Activated naive CD8-positive, alpha-beta T cell treated with anti-CD3 and anti-CD28 coated beads, Interleukin-2, amount 10 ng/mL, durations not matched to agents 7 days and 5 days (primary cell): Measurements from ENCODE around the gene FBP2. TPM values are rescaled to one million over a fixed set of nuclear protein-coding genes. Genes with fewer than 3 reads are reported as not detected.

Experiments used
- ATAC-seq: fragments of 150-1000 bp; cut with Tn5 transposase; one replicate; pipeline ENCODE4 v1.10.0; 2021; ENCODE audit warnings: low read depth, moderate library complexity
- POLR2A ChIA-PET: fragments of 350-600 bp; sonication (Branson Sonifier 250); formaldehyde crosslinking; loops from one replicate; lab custom pipeline; 2021; ENCODE audit warnings: antibody characterized with exemption; lab: Charles Lee
- DNase-seq: peaks from one replicate; pipeline ENCODE4 v3.0.0; 2021
- H3K27ac Mint-ChIP-seq: one replicate; pipeline ENCODE4 v1.8.0; 2022; ENCODE audit warnings: mild to moderate bottlenecking, mixed read lengths
- H3K27me3 Mint-ChIP-seq: one replicate; pipeline ENCODE4 v1.8.0; 2022; ENCODE audit warnings: mild to moderate bottlenecking, moderate library complexity, mixed read lengths
- H3K36me3 Mint-ChIP-seq: one replicate; pipeline ENCODE4 v1.8.0; 2021; ENCODE audit warnings: mild to moderate bottlenecking, mixed read lengths
- H3K4me1 Mint-ChIP-seq: one replicate; pipeline ENCODE4 v1.8.0; 2021; ENCODE audit warnings: mixed read lengths
- H3K4me3 Mint-ChIP-seq: one replicate; pipeline ENCODE4 v1.8.0; 2022; ENCODE audit warnings: mild to moderate bottlenecking, moderate library complexity, mixed read lengths
- H3K9me3 Mint-ChIP-seq: one replicate; pipeline ENCODE4 v1.8.0; 2021; ENCODE audit warnings: mixed read lengths
- total RNA-seq, 2 experiments: library from RNA; stranded (reverse); gene quantifications; one replicate each; pipeline ENCODE4 v1.2.3, GENCODE V29; 2021

Gene FBP2
- total RNA-seq, 2 experiments from 2014 or later = not detected

DNA sequence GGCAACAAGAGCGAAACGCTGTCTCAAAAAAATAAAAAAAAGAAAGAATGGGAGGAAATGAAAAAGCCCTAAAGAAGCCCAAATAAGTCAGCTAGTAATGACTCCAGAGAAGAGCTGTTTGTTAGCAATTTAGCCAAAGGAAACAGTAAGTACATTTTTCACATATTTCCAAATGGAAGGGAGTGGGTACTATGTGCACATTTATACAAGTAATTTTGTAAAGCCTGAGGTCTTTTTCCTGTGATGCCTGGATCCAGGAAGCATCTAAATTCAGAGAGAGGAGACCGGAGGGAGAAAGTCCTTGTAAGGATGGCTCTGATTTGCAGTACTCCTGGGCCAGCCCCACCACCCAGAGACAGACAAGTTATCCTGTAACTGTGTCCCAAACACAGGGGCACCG, 31.0 kb upstream of the FBP2 start:
- ATAC-seq (no peak), DNase-seq (no peak)
- Mint-ChIP-seq H3K4me1 (peaks cover 5% of the 10 kb centered on the region), H3K36me3 (no peaks in the 10 kb centered on the region), H3K27ac (no peak overlapping the region), H3K9me3 (no peaks in the 10 kb centered on the region), H3K4me3 (no peak overlapping the region), H3K27me3 (peaks cover 16% of the 10 kb centered on the region)
- POLR2A ChIA-PET = no interaction called here

DNA sequence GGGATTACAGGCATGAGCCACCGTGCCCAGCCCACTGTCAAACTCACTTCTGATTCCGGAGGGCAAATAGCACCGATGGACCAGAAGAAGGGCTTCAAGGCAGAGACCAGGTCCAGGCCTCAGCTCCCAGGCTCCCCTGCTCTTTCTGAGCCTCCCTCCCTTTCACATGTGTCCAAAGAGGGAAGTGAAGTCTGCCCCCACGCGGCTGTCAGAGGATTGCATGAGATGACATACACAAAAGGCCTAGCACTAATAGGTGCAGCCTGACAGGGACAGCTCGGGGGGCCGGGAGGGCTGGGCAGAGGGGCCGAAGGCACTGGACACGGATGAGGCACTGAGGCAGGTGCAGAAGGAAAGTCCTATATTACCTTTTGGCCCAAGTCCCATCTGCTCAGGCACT, 29.6 kb upstream of the FBP2 start:
- no peaks in the 10 kb centered on the region for H3K36me3 Mint-ChIP-seq
- H3K4me3 Mint-ChIP-seq = no peak overlapping the region
- peaks cover 5% of the 10 kb centered on the region for H3K4me1 Mint-ChIP-seq
- POLR2A ChIA-PET = no interaction called here
- H3K9me3 Mint-ChIP-seq = no peaks in the 10 kb centered on the region
- DNase-seq (no peak), ATAC-seq (no peak)
- H3K27ac Mint-ChIP-seq = no peak overlapping the region
- peaks cover 16% of the 10 kb centered on the region for H3K27me3 Mint-ChIP-seq

DNA sequence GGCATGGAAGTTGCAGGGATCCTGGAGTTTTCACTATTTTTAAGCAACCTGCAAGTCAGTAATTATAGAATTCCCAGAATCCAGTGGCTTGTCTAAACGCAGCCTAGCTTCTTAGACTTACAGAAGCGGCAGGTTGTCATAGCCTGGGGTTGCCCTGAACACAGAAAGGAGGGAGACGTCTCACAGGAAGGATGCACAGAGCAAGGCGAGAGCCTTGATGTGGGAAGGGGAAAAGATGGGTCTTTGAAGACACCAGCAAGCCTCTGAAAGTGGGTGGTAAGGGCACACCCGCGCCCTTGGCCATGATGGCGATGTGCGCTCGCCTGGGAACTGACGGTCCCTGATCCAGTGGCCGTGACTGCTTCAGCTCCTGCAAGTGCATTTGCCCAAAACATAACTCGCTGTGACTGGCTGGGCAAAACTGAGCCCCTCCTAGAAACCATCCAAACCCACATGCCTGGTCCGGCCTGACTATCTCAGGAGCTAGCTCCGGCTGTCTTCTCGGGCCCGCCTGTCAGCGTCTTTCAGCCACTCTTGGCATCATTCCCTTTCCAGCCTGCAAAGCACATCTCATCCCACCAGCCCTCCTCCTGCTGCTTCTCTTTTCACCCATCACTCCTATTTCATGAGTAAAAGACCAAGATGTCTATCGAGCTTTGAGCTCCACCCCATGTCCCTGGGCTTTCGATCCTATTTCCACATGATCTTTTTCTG, 28.6 kb upstream of the FBP2 start:
- Mint-ChIP-seq H3K36me3 (no peaks in the 10 kb centered on the region), H3K27ac (no peak overlapping the region), H3K27me3 (peaks cover 21% of the 10 kb centered on the region), H3K4me3 (no peak overlapping the region), H3K4me1 (peaks cover 5% of the 10 kb centered on the region), H3K9me3 (no peaks in the 10 kb centered on the region)
- POLR2A ChIA-PET = no interaction called here
- DNase-seq = no peak
- ATAC-seq = no peak

GRCh38 chr9:94619026-94619425, 25.4 kb upstream of the FBP2 start:
- H3K36me3 Mint-ChIP-seq = no peaks in the 10 kb centered on the region
- no peaks in the 10 kb centered on the region for H3K9me3 Mint-ChIP-seq
- no peak for ATAC-seq
- H3K4me3 Mint-ChIP-seq = no peak overlapping the region
- H3K27me3 Mint-ChIP-seq = peaks cover 24% of the 10 kb centered on the region
- no peak overlapping the region for H3K27ac Mint-ChIP-seq
- DNase-seq = no peak
- H3K4me1 Mint-ChIP-seq = peaks cover 5% of the 10 kb centered on the region
- POLR2A ChIA-PET = interaction anchor here (0.7 kb wide), 1 partner anchor 889 kb away, joined by 6 read pairs; no protein-coding TSS in a partner anchor

DNA sequence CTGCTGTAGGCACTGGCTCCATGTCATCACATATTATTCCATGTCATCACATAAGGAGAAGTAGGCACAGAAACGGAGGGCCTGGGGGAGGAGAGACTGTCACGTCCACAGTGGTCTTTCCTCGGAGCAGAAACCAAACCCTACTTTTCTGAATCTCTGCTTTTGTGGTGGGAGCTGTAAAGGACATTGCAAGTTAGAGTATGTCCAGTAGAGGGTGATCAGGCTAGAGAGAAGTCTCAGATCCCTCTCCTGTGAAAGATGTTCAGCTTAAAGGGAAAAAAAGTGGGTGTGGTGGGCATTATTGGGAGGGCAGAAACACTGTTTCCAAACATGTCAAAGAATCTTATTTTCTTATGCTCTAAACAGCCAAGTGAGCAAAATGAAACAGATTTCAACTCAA, 19.4 kb upstream of the FBP2 start:
- Mint-ChIP-seq H3K36me3 (no peaks in the 10 kb centered on the region), H3K4me1 (peaks cover 8% of the 10 kb centered on the region), H3K9me3 (no peaks in the 10 kb centered on the region), H3K27me3 (peaks cover 36% of the 10 kb centered on the region), H3K4me3 (no peak overlapping the region), H3K27ac (no peak overlapping the region)
- no peak for ATAC-seq
- DNase-seq = no peak
- POLR2A ChIA-PET = interaction anchor here (1.4 kb wide), 1 partner anchor 27 kb away, joined by 3 read pairs; no protein-coding TSS in a partner anchor

GRCh38 chr9:94612071-94612470, 18.4 kb upstream of the FBP2 start:
- no peak overlapping the region for H3K27ac Mint-ChIP-seq
- no peak overlapping the region for H3K4me3 Mint-ChIP-seq
- DNase-seq = no peak
- POLR2A ChIA-PET = interaction anchor here (1.4 kb wide), 1 partner anchor 28 kb away, joined by 3 read pairs; no protein-coding TSS in a partner anchor
- peaks cover 35% of the 10 kb centered on the region for H3K27me3 Mint-ChIP-seq
- H3K36me3 Mint-ChIP-seq = no peaks in the 10 kb centered on the region
- no peaks in the 10 kb centered on the region for H3K9me3 Mint-ChIP-seq
- ATAC-seq = no peak
- peaks cover 8% of the 10 kb centered on the region for H3K4me1 Mint-ChIP-seq

GRCh38 chr9:94611638-94612068, 18.0 kb upstream of the FBP2 start:
- H3K27me3 Mint-ChIP-seq = peaks cover 32% of the 10 kb centered on the region
- no peak overlapping the region for H3K4me3 Mint-ChIP-seq
- no peak for DNase-seq
- peaks cover 8% of the 10 kb centered on the region for H3K4me1 Mint-ChIP-seq
- ATAC-seq = peak; percentile 45
- H3K36me3 Mint-ChIP-seq = no peaks in the 10 kb centered on the region
- no peak overlapping the region for H3K27ac Mint-ChIP-seq
- no peaks in the 10 kb centered on the region for H3K9me3 Mint-ChIP-seq
- POLR2A ChIA-PET = interaction anchor here (1.4 kb wide), 1 partner anchor 28 kb away, joined by 3 read pairs; no protein-coding TSS in a partner anchor

GRCh38 chr9:94610181-94610606, 16.6 kb upstream of the FBP2 start:
- Mint-ChIP-seq H3K27me3 (peaks cover 34% of the 10 kb centered on the region), H3K4me3 (no peak overlapping the region), H3K4me1 (peaks cover 8% of the 10 kb centered on the region), H3K9me3 (no peaks in the 10 kb centered on the region), H3K27ac (no peak overlapping the region), H3K36me3 (no peaks in the 10 kb centered on the region)
- POLR2A ChIA-PET = no interaction called here
- ATAC-seq (no peak), DNase-seq (no peak)

GRCh38 chr9:94607423-94607691, 13.7 kb upstream of the FBP2 start:
- no peak overlapping the region for H3K27ac Mint-ChIP-seq
- peaks cover 11% of the 10 kb centered on the region for H3K4me1 Mint-ChIP-seq
- H3K27me3 Mint-ChIP-seq = peaks cover 36% of the 10 kb centered on the region
- no peaks in the 10 kb centered on the region for H3K9me3 Mint-ChIP-seq
- POLR2A ChIA-PET = no interaction called here
- no peaks in the 10 kb centered on the region for H3K36me3 Mint-ChIP-seq
- DNase-seq (no peak), ATAC-seq (no peak)
- no peak overlapping the region for H3K4me3 Mint-ChIP-seq

DNA sequence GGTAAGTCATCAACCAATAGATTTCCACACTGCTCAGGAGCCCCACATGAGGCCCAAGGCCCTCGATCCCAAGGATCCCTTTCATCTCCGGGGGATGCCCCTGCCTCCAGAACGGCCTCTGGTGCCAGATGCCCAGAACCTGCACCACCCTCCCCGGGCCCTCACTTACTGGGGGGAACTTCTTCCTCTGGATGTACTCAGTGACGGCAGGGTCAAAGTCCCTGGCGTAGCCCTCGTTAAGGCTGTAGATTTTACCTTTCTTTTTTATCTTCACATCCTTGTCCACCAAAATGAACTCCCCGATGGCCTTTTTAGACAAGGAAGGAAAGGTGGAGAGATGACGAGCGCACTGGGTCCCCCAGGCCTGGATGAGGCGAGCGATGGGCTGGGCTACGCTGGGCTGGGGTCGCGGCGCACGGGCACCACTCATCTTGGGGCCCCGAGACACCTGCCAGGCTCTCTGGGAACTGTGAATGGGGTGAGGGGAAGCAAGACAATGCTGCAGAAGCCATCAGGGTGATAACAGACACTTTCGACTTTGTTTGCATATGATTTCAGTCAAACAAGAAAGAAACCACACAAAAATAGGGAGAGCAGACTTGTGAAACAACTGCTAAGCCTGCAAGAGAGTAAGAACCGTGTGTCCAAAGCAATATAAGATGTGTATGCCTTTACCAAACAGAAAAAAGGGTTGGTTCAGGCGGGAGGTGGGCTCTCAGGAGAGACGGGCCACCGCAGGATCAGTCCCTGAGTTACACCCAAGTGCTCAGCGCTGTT, 13.2 kb upstream of the FBP2 start:
- Mint-ChIP-seq H3K9me3 (no peaks in the 10 kb centered on the region), H3K36me3 (no peaks in the 10 kb centered on the region), H3K27me3 (peaks cover 36% of the 10 kb centered on the region), H3K4me1 (peaks cover 7% of the 10 kb centered on the region), H3K27ac (no peak overlapping the region), H3K4me3 (no peak overlapping the region)
- ATAC-seq (no peak), DNase-seq (no peak)
- POLR2A ChIA-PET = no interaction called here

DNA sequence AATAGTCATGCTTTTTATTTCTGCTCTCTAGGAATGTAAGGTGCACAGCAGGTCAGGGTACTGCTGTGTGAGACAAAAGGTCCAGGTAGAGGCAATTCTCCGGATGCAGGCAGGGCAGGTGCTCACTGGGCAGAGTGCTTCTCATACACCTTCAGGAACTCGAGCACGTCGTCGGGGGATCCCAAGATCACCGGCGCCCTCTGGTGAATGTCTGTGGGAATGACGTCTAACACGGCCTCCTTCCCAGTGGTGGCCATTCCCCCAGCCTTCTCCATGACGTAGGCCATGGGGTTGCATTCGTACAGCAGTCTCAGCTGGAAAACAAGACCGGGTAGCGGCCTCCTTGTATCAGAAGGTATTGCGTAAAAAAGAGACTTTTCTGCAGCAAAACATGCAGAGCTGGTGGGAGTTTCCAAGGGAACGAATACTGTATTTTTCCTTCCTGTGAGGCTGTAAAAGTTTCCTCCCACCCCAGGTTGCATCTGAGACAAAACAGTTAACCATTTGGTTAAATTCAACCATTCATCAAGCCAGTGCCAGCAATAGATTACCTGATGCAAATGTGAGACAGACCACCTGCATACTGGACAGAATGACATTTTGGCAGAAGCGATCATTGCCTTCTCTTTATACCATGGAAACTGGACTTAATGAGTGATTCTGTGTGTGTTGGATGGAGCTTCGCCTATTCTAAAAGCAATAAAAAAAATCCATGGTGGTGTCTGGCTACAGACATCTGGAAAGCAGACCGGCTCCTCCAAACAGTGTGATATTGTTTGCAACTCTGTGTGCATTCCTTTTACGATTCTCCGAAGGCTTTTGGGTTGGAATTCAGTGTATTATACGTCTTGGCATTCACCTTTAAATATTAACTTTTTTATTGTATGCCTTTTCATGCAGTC, 9.9 kb upstream of the FBP2 start:
- no peak overlapping the region for H3K4me3 Mint-ChIP-seq
- no peaks in the 10 kb centered on the region for H3K9me3 Mint-ChIP-seq
- DNase-seq = peak; percentile 71
- H3K27ac Mint-ChIP-seq = no peak overlapping the region
- peaks cover 3% of the 10 kb centered on the region for H3K4me1 Mint-ChIP-seq
- POLR2A ChIA-PET = no interaction called here
- no peaks in the 10 kb centered on the region for H3K36me3 Mint-ChIP-seq
- peaks cover 18% of the 10 kb centered on the region for H3K27me3 Mint-ChIP-seq
- ATAC-seq = peak; percentile 74

- H3K9me3 Mint-ChIP-seq = no peaks in the 10 kb centered on the region
- H3K27ac Mint-ChIP-seq = no peak overlapping the region
- POLR2A ChIA-PET = no interaction called here
- no peak overlapping the region for H3K4me3 Mint-ChIP-seq
- no peak for ATAC-seq
- no peaks in the 10 kb centered on the region for H3K36me3 Mint-ChIP-seq
- H3K4me1 Mint-ChIP-seq = peaks cover 3% of the 10 kb centered on the region
- H3K27me3 Mint-ChIP-seq = peaks cover 15% of the 10 kb centered on the region
- no peak for DNase-seq
Measured at GRCh38 chr9:94602666-94603065, 9.0 kb upstream of the FBP2 start.

DNA sequence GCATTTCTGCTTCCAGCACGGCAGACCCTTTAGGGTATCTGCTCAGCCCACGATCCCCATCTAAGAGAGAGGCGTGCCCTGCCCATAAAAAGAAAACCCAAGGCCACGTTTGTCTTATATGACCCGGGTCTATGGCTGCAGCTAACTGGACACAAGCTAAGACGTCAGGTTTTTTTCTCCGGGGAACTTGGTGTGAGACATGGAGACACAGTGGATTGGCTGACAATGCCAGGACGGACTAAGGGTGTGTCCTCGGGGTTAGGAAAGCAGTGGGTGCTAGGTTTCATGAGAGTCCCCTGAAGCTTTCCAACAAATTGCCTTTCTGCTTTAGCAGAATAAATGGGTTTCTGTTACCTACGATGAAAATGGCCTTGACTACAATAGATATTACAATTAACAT, 7.1 kb upstream of the FBP2 start:
- peaks cover 3% of the 10 kb centered on the region for H3K4me1 Mint-ChIP-seq
- ATAC-seq (no peak), DNase-seq (no peak)
- H3K36me3 Mint-ChIP-seq = no peaks in the 10 kb centered on the region
- POLR2A ChIA-PET = no interaction called here
- no peaks in the 10 kb centered on the region for H3K9me3 Mint-ChIP-seq
- peaks cover 11% of the 10 kb centered on the region for H3K27me3 Mint-ChIP-seq
- H3K4me3 Mint-ChIP-seq = no peak overlapping the region
- no peak overlapping the region for H3K27ac Mint-ChIP-seq
